ENCODE results near the gene OTOGL.
"Not testable (repeated sequence)": the region's sequence is repeated elsewhere in the genome, so short reads cannot be mapped to it uniquely, and the experiment has no call there.

Gene OTOGL

GRCh38 chr12:80140005-80140404 lies 40.7 kb downstream of the OTOGL start:
- DNase-seq, result no peak

GRCh38 chr12:80142640-80143039 lies 43.3 kb downstream of the OTOGL start:
- DNase-seq, result no peak

DNA sequence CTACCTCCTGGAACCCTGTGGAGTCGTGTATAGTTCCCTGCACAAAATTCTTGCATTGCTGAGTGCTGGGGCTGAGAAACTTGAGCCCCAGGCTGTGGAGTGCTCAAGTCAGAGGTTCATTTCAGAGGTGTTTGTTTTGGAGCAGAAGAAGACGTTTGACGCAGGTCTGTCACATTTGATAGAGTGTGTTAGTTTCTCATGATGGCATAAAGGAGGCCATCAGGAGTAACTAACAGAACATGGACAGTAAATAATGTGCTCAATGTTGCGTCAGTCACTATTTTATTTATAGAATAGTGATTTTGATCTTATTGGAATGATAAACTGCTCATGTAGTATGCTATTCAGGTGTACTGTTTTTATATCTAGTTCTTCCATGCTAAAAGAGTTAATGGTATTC lies 44.2 kb downstream of the OTOGL start:
- no peak for DNase-seq

- DNase-seq, result not testable (repeated sequence)
Measured at GRCh38 chr12:80149547-80150313, 50.4 kb downstream of the OTOGL start.

GRCh38 chr12:80151131-80151530 lies 51.8 kb downstream of the OTOGL start:
- DNase-seq, result no peak

DNA sequence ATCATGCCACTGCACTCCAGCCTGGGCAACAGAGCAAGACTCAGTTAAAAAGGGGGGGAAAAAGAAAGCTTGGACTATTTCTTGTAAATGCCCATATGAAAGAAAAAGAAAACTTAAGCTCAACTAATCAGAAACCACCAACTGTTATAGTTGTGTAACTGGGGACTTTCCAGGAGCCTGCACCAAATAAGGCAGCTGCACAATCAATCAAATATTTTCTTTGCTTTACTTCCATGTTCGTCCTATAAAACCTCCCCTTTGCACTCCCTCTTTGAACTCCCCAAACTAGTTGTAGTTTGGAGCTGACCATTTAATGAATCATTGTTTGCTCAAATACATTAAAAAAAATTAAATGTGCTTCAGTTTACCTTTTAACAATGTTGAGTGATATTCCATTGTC lies 54.9 kb downstream of the OTOGL start:
- DNase-seq, result no peak

GRCh38 chr12:80156306-80156705 lies 57.0 kb downstream of the OTOGL start:
- no peak for DNase-seq

GRCh38 chr12:80157645-80158044 lies 58.3 kb downstream of the OTOGL start:
- DNase-seq, result no peak

GRCh38 chr12:80161612-80162011 lies 62.3 kb downstream of the OTOGL start:
- no peak for DNase-seq

DNA sequence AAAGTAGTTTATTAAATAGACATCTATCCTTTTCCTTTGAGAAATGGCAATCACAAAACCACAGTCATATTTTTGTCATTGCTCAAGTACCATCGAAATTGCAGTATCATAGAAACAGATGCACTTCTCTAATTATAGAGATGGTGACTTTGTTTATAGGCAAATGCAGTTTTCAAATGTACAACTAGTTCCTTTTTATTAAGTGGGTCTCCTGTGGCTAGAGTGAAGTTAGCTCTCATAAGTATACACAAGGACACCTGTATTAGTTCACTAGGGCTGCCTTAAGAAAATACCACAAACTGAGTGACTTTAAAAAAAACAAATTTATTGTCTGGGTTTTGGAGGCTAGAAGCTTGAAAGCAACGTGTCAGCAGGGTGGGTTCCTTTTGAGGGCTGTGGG lies 62.8 kb downstream of the OTOGL start:
- DNase-seq, result no peak

- no peak for DNase-seq
Measured at GRCh38 chr12:80165746-80166145, 66.4 kb downstream of the OTOGL start.

DNA sequence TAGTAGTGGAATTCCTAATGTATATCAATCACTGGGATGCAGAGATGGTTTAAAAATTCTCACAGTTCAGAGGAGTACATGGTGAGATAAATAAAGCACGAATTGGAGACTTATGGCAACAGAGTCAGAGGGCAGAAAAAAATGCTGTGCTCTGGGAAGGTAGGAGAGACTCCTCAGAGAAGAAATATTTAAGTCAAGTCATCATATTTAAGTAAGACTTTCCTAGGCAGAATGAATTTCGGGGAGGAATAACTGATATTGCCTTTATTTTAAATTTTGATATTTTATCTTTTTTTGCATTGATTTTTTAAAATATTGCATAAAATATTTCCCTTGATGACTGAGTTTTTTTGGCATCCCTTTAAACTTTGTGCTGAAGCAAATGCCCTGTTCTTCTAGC lies 67.4 kb downstream of the OTOGL start:
- no peak for DNase-seq

- no peak for DNase-seq
Measured at GRCh38 chr12:80168936-80169335, 69.6 kb downstream of the OTOGL start.

- no peak for DNase-seq
Measured at GRCh38 chr12:80170915-80171314, 71.6 kb downstream of the OTOGL start.

DNA sequence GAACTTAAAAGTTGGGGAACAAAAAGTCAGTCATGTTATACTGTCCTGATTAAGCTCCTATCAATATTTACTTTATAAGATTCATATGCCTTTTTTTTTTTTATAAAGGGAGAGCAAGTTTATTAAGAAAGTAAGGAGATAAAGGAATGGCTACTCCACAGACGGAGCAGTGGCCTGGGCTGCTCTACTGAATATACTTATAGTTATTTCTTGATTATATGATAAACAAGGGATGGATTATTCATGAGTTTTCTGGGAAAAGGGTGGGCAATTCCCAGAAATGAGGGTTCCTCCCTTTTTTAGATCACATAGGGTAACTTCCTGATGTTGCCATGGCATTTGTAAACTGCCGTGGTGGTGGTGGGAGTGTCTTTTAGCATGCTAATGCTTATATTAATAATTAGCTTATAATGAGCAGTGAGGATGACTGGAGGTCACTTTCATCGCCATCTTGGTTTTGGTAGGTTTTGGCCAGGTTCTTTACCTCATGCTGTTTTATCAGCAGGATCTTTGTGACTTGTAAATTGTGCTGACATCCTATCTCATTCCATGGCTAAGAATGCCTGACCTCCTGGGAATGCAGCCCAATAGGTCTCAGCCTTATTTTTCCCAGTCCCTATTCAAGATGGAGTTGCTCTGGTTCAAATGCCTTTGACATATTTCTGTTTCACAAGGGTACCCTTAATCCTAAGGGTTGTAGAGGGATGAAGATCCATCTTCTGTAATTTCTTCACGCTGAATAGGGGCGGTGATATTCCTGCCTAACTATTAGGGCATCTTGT lies 73.9 kb downstream of the OTOGL start:
- DNase-seq, result no peak

DNA sequence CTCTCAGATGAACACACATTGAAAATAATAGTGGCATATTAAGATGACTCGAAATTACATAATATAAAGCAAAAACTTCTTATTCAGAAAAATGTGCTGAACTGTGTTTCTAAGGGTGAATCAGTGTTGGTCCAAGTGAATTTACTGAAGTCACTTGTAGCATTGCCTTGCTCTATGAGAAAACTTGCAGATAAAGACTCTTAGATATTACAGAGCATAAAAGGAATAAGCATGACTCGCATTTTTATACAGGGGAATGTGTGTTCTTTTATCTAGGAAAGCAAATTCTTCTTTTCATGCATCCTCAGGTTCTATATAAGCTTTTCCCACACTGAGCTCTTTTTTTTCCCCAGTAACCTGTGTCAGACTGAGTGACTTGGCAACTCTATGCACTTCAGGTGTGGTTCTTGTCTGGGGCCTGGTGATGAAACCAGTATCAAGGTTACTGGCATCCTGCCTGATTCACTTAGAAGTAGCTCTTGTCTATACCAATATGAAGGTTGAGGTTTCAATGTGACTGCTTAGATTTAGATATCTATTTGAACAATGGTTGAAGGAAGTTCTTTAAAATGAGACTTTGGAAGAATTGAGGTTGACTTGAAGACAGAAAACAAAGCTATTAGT lies 76.1 kb downstream of the OTOGL start:
- DNase-seq, result no peak

- DNase-seq, result no peak
Measured at GRCh38 chr12:80176706-80177105, 77.4 kb downstream of the OTOGL start.

DNA sequence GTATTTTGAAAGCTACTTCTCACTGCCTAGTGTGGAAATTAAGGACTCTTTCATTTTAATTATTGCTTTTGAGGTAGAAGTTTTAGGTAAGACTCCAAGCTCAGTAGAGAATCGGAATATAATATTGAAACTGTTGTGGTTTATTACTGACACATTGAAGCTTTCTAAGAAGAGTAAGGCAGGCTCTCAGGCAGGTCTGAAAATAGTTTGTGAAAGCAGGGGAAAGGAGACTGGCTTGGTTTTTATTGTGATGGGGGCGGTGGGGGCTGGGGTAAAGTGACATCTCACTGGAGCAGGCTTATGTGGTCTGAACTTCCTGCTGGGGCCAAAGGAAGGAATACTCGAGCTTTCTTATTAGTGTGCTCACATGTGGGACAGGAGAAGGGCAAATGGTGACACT lies 79.5 kb downstream of the OTOGL start:
- DNase-seq, result no peak

- no peak for DNase-seq
Measured at GRCh38 chr12:80183939-80184338, 84.6 kb downstream of the OTOGL start.

DNA sequence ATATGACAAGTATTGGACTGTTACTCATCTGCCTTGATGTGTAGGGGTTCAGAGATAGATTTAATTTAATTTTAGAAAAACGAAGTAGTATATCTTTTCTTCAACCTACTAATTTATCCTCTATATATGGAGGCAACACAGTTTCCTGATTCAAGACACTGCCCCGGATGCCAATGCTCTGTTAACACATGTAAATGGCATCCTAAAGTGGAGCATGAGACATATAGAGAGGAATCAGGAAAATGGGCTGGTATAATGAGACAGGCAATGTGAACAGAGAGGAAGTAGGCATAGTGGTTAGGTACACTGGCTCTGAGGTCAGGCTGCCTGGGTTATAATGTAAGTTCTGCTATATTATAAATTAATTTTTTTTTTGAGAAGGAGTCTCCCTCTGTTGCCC lies 85.6 kb downstream of the OTOGL start:
- DNase-seq, result no peak

- peak; percentile 23 to 37 for DNase-seq
Measured at GRCh38 chr12:80186727-80187217, 87.4 kb downstream of the OTOGL start.

DNA sequence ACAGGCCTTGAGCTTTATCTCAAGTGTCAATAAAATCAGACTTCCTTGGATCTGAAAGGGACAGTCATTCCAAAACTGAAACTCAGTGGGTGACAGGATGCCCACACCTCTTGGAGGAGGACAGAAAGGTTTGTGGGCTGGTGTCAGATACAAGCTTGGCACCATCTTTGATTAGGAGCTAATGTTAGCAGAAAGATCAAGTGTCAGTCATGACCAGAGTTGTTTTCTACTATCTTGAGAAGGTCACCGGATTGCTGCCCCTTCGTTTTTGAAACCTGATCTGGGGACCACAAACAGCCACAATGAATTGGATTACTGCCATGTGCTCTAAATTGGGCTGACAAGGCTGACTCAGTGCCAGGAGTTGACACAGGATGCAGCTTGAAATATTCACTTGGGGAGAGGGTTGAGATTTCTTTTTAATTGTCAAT lies 88.3 kb downstream of the OTOGL start:
- DNase-seq, result no peak

- no peak for DNase-seq
Measured at GRCh38 chr12:80188576-80188975, 89.2 kb downstream of the OTOGL start.

GRCh38 chr12:80189241-80189640 lies 89.9 kb downstream of the OTOGL start:
- no peak for DNase-seq
